OCI-LY3 (cell line): Measurements from ENCODE around the gene NPB.

Experiments used
- H2AFZ ChIP-seq: fragments of 200-600, 300-600 bp; shearing (Covaris generic); 2 replicates; pipeline ENCODE4 v1.6.0; 2014; ENCODE audit warnings: antibody characterized with exemption, low read depth, low read length
- H3K27ac ChIP-seq: fragments of 200-600, 300-600 bp; sonication (generic); 2 replicates; pipeline ENCODE4 v1.5.1; 2014; ENCODE audit warnings: mild to moderate bottlenecking, low read length, moderate library complexity, mixed read lengths
- H3K27me3 ChIP-seq: fragments of 200-600, 300-600 bp; sonication (generic); 2 replicates; pipeline ENCODE4 v1.6.1; 2014; ENCODE audit warnings: low read depth, low read length, mixed read lengths
- H3K36me3 ChIP-seq: fragments of 200-600, 300-600 bp; sonication (generic); replicated peaks from 2 replicates; pipeline ENCODE3; 2014; ENCODE audit warnings: low read depth, low read length, mixed read lengths
- H3K4me1 ChIP-seq: fragments of 300-600, 200-600 bp; sonication (generic); 2 replicates; pipeline ENCODE4 v1.6.1; 2014; ENCODE audit warnings: low read length, mixed read lengths
- H3K4me2 ChIP-seq: fragments of 200-600, 300-600 bp; sonication (generic); 2 replicates; pipeline ENCODE4 v1.6.1; 2014; ENCODE audit warnings: low read length, mixed read lengths
- H3K4me3 ChIP-seq: fragments of 300-600, 200-600 bp; sonication (generic); 2 replicates; pipeline ENCODE4 v1.5.1; 2014; ENCODE audit warnings: antibody characterized with exemption, mild to moderate bottlenecking, low read length, moderate library complexity
- H3K79me2 ChIP-seq: fragments of 300-600, 200-600 bp; shearing (Covaris generic); 2 replicates; pipeline ENCODE4 v1.6.1; 2014; ENCODE audit warnings: mild to moderate bottlenecking, low read length, mixed read lengths
- H3K9ac ChIP-seq: fragments of 300-600, 200-600 bp; shearing (Covaris generic); 2 replicates; pipeline ENCODE4 v1.6.0; 2014; ENCODE audit warnings: mild to moderate bottlenecking, low read length, moderate library complexity
- H3K9me3 ChIP-seq: fragments of 200-600, 300-600 bp; shearing (Covaris generic); 2 replicates; pipeline ENCODE4 v1.6.1; 2014; ENCODE audit warnings: low read length, mixed read lengths; ENCODE audit not compliant: insufficient read depth
- H4K20me1 ChIP-seq: fragments of 200-600, 300-600 bp; sonication (generic); 2 replicates; pipeline ENCODE4 v1.6.1; 2016; ENCODE audit warnings: low read length, mixed read lengths; ENCODE audit not compliant: insufficient read depth
- CTCF ChIP-seq: fragments of 200-600, 300-600 bp; sonication (generic); IDR thresholded peaks from 2 replicates; pipeline ENCODE4 v1.5.1; 2014; ENCODE audit warnings: antibody characterized with exemption, low read length, low read depth
- EZH2phosphoT487 ChIP-seq: fragments of 200-600 bp; shearing (Covaris generic); IDR thresholded peaks from 2 replicates; pipeline ENCODE4 v1.6.1; 2018; ENCODE audit warnings: antibody characterized with exemption, mixed run types, low read depth

Gene NPB

GRCh38 chr17:81947189-81947588 is 45.2 kb downstream of the NPB start, which contains the start of gene MYADML2:
TSS of gene MYADML2 (minus strand) at chr17:81947233. CDS start at chr17:81941741, 5,492 bp downstream.
- Histone ChIP-seq H3K4me1 (peaks cover 9% of the 10 kb centered on the region), H3K27me3 (peaks cover 8% of the 10 kb centered on the region; the same call in 1 of the 2 replicates), H3K9me3 (no peaks in the 10 kb centered on the region), H3K36me3 (no peaks in the 10 kb centered on the region), H3K4me3 (no peak within 1 kb of the TSS), H3K9ac (no peak within 1 kb of the TSS), H4K20me1 (no peaks in the 10 kb centered on the region), H3K27ac (no peak within 1 kb of the TSS), H3K79me2 (no peaks in the 10 kb centered on the region), H2AFZ (no peak within 1 kb of the TSS), H3K4me2 (no peak within 1 kb of the TSS)
- no peak for TF ChIP-seq EZH2phosphoT487
- TF ChIP-seq CTCF = no peak

GRCh38 chr17:81948635-81949378 is 46.8 kb downstream of the NPB start:
- TF ChIP-seq CTCF (no peak), EZH2phosphoT487 (no peak)

GRCh38 chr17:81950501-81950900 is 48.5 kb downstream of the NPB start:
- Histone ChIP-seq H3K36me3 (no peaks in the 10 kb centered on the region), H2AFZ (no peak overlapping the region), H3K9ac (no peak overlapping the region), H3K27ac (no peak overlapping the region), H3K4me1 (no peaks in the 10 kb centered on the region), H3K27me3 (no peaks in the 10 kb centered on the region), H4K20me1 (no peaks in the 10 kb centered on the region), H3K79me2 (no peaks in the 10 kb centered on the region), H3K4me3 (no peak overlapping the region), H3K9me3 (no peaks in the 10 kb centered on the region), H3K4me2 (no peak overlapping the region)
- TF ChIP-seq EZH2phosphoT487 = no peak
- TF ChIP-seq CTCF = no peak

More at GRCh38 chr17:81948635-81949378, 46.8 kb downstream of the NPB start:
- Histone ChIP-seq H4K20me1 (no peaks in the 10 kb centered on the region), H3K4me3 (no peak overlapping the region), H2AFZ (no peak overlapping the region), H3K9ac (no peak overlapping the region), H3K79me2 (no peaks in the 10 kb centered on the region), H3K36me3 (no peaks in the 10 kb centered on the region), H3K27me3 (peaks cover 6% of the 10 kb centered on the region; the same call in 1 of the 2 replicates), H3K4me1 (peaks cover 5% of the 10 kb centered on the region), H3K9me3 (no peaks in the 10 kb centered on the region), H3K27ac (no peak overlapping the region), H3K4me2 (no peak overlapping the region)

GRCh38 chr17:81951785-81952684 is 50.0 kb downstream of the NPB start:
- H3K9ac ChIP-seq = no peak overlapping the region
- H4K20me1 ChIP-seq = no peaks in the 10 kb centered on the region
- TF ChIP-seq CTCF (no peak), EZH2phosphoT487 (no peak)
- H3K9me3 ChIP-seq = no peaks in the 10 kb centered on the region
- H3K79me2 ChIP-seq = no peaks in the 10 kb centered on the region
- H3K27me3 ChIP-seq = no peaks in the 10 kb centered on the region
- H3K4me1 ChIP-seq = no peaks in the 10 kb centered on the region
- no peak overlapping the region for H3K27ac ChIP-seq
- H3K4me2 ChIP-seq = no peak overlapping the region
- H2AFZ ChIP-seq = no peak overlapping the region
- H3K36me3 ChIP-seq = no peaks in the 10 kb centered on the region
- H3K4me3 ChIP-seq = no peak overlapping the region
